ENCODE measurements around the gene ADTRP.
A peak's percentile ranks its signal among the peaks of the same experiment; 100 is the strongest.

Gene ADTRP, protein sequence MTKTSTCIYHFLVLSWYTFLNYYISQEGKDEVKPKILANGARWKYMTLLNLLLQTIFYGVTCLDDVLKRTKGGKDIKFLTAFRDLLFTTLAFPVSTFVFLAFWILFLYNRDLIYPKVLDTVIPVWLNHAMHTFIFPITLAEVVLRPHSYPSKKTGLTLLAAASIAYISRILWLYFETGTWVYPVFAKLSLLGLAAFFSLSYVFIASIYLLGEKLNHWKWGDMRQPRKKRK

DNA sequence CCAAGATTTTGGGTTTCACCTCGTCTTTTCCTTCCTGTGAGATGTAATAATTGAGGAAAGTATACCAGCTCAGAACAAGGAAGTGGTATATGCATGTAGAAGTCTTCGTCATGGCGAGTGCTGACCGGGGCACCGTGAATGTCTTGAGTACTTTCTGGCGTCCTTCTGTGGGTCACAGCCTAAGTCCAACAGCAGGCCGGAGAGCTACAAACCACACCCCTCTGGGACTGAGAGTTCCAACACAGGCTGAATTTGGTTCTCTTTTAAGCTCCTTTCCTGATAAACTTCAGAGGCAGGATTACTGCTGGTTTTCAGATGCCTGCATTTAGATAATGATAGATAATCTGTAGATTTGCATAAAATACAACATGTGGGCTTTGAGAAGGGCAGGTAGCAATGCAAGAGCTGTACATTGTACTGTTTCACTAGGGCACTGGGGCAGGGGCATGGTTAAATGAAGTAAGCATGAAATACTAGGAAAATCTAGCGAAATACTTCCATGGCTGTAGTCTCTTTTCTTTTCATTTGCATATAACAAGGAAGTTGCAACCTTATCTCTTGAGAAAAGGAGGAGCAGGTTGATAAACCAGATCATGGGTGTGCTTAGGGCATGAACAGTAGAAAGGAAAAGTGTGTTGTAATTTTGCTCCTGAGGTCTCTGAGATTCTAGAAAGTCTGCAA is at the start of gene ADTRP:
Gene ADTRP (minus strand): TSS at position 156 of the 681 bp plus-strand sequence. CDS start 44 bp downstream, at position 112.
- Histone ChIP-seq H3K9me3 (ENCODE audit: control insufficient read depth in 1 of 2, low read length in 2 of 2) (no peaks in the 10 kb centered on the region), H3K36me3 (ENCODE audit: control insufficient read depth in 1 of 2, insufficient read depth in 2 of 2, low read length in 2 of 2) (no peaks in the 10 kb centered on the region), H3K4me1 (ENCODE audit: control insufficient read depth in 1 of 2, insufficient read depth in 2 of 2, low read length in 2 of 2) (peaks cover 0 to 4% of the 10 kb centered on the region in 2 donors), H3K27ac (ENCODE audit: low read length) (peak within 1 kb of the TSS; percentile 74), H3K4me3 (ENCODE audit: low read depth in 1 of 2, low read length in 2 of 2) (peak within 1 kb of the TSS in 1 of 2 donors; percentile 52), H3K27me3 (ENCODE audit: low read depth, low read length) (no peaks in the 10 kb centered on the region)

DNA sequence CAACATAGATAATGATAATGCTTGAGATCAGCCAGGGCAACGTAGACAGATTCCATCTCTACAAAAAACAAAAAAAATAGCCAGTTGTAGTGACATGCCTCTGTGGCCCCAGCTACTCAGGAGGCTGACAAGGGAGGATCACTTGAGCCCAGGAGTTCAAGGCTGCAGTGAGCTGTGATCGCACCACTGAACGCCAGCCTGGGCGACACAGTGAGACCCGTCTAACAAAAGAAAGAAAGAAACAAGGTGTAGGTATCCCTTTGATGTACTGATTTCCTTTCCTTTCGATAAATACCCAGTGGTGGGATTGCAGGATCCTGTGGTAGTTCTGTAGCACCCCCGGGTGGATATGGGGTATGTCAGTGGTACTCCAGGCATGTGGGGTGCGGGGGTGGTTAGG is 48.2 kb upstream of the ADTRP start:
- Histone ChIP-seq H3K4me1 (ENCODE audit: control insufficient read depth in 1 of 2, insufficient read depth in 2 of 2, low read length in 2 of 2) (no peaks in the 10 kb centered on the region), H3K9me3 (ENCODE audit: control insufficient read depth in 1 of 2, low read length in 2 of 2) (no peaks in the 10 kb centered on the region), H3K27ac (ENCODE audit: low read length) (no peak overlapping the region), H3K27me3 (ENCODE audit: low read depth, low read length) (no peaks in the 10 kb centered on the region), H3K36me3 (ENCODE audit: control insufficient read depth in 1 of 2, insufficient read depth in 2 of 2, low read length in 2 of 2) (no peaks in the 10 kb centered on the region), H3K4me3 (ENCODE audit: low read depth in 1 of 2, low read length in 2 of 2) (no peak overlapping the region)

DNA sequence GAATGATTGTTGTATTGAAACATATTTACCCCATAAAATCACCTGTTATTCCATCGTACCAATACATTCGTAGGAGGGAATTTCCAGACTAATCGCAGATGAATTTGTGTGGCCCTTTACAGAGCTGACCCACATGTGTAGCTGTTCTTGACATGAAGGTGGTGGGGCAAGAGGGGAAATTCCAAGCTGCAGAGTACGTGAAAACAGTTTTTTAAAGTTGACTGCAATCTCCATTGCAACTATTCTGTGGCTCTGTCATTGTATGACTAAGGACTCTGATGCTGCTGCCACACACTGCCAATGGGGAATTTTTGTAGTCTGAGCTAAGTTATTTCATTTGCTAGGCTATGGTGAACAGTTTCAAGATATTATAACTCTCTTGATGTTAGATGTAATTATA is 46.4 kb upstream of the ADTRP start:
- Histone ChIP-seq H3K27ac (ENCODE audit: low read length) (no peak overlapping the region), H3K4me3 (ENCODE audit: low read depth in 1 of 2, low read length in 2 of 2) (no peak overlapping the region), H3K36me3 (ENCODE audit: control insufficient read depth in 1 of 2, insufficient read depth in 2 of 2, low read length in 2 of 2) (no peaks in the 10 kb centered on the region), H3K9me3 (ENCODE audit: control insufficient read depth in 1 of 2, low read length in 2 of 2) (no peaks in the 10 kb centered on the region), H3K4me1 (ENCODE audit: control insufficient read depth in 1 of 2, insufficient read depth in 2 of 2, low read length in 2 of 2) (no peaks in the 10 kb centered on the region), H3K27me3 (ENCODE audit: low read depth, low read length) (no peaks in the 10 kb centered on the region)

DNA sequence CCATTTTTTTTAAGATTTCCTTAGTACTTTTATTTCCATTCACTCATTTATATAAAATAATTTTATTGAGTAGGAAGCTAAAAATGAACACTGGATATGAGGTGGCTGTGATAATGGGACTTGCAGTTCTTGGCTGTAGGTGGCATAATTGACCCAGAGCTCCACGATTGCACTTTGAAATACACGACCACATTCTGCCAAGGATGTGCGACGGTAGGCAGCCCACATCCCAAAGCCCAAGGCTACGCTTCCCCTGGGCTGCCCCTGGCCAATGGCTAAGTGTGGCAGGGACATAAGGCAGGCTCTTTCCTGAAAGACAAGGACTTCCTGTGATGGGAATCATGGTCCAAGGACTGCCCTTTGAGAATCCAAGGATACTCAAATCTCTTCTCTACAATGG is 43.7 kb upstream of the ADTRP start:
- Histone ChIP-seq H3K4me3 (ENCODE audit: low read depth in 1 of 2, low read length in 2 of 2) (no peak overlapping the region), H3K9me3 (ENCODE audit: control insufficient read depth in 1 of 2, low read length in 2 of 2) (no peaks in the 10 kb centered on the region), H3K36me3 (ENCODE audit: control insufficient read depth in 1 of 2, insufficient read depth in 2 of 2, low read length in 2 of 2) (no peaks in the 10 kb centered on the region), H3K4me1 (ENCODE audit: control insufficient read depth in 1 of 2, insufficient read depth in 2 of 2, low read length in 2 of 2) (no peaks in the 10 kb centered on the region), H3K27me3 (ENCODE audit: low read depth, low read length) (no peaks in the 10 kb centered on the region), H3K27ac (ENCODE audit: low read length) (no peak overlapping the region)

DNA sequence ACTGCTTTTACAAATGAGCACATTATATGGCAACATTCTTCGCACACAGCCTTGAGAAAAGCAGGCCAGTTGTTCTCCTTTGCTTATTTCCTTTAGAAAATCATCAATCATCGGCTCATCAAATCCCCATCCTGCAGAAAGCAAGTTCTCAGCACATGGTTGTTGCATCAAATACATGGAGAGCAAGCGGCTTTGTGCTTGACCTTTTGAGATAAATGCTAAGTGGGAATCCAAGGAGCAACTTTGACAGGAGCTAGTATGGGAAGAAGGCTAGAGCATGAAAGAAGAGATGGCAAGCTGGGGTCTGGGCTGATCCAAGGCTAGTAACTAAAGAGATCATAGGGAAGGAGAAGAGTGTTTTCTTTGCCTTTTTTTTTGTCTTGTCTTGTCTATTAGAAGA is 43.2 kb upstream of the ADTRP start:
- H3K27me3 ChIP-seq (ENCODE audit: low read depth, low read length), result no peaks in the 10 kb centered on the region
- no peak overlapping the region for H3K27ac ChIP-seq (ENCODE audit: low read length)
- H3K4me3 ChIP-seq (ENCODE audit: low read depth in 1 of 2, low read length in 2 of 2), result no peak overlapping the region
- no peaks in the 10 kb centered on the region for H3K4me1 ChIP-seq (ENCODE audit: control insufficient read depth in 1 of 2, insufficient read depth in 2 of 2, low read length in 2 of 2)
- H3K9me3 ChIP-seq (ENCODE audit: control insufficient read depth in 1 of 2, low read length in 2 of 2), result no peaks in the 10 kb centered on the region
- no peaks in the 10 kb centered on the region for H3K36me3 ChIP-seq (ENCODE audit: control insufficient read depth in 1 of 2, insufficient read depth in 2 of 2, low read length in 2 of 2)

DNA sequence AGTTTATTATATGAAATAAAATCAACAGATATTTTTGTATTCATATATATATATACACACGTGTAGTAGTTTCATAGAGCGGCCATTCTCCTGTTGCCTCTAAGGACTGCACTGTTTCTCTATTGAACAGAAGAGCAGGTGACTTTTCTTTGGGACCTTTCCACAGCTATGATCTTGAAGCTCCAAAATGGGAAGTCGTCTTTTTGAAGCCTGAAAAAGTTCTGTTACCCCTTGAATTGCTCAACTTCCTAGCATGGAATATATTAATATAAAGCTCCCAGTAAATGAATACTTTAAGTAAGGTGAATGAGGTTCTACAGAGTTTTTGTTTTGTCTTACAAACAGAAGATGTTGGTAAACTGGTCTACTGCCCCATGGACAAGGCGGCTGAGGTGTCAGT is 42.2 kb upstream of the ADTRP start:
- Histone ChIP-seq H3K27me3 (ENCODE audit: low read depth, low read length) (no peaks in the 10 kb centered on the region), H3K9me3 (ENCODE audit: control insufficient read depth in 1 of 2, low read length in 2 of 2) (no peaks in the 10 kb centered on the region), H3K36me3 (ENCODE audit: control insufficient read depth in 1 of 2, insufficient read depth in 2 of 2, low read length in 2 of 2) (no peaks in the 10 kb centered on the region), H3K4me3 (ENCODE audit: low read depth in 1 of 2, low read length in 2 of 2) (no peak overlapping the region), H3K27ac (ENCODE audit: low read length) (no peak overlapping the region), H3K4me1 (ENCODE audit: control insufficient read depth in 1 of 2, insufficient read depth in 2 of 2, low read length in 2 of 2) (no peaks in the 10 kb centered on the region)

DNA sequence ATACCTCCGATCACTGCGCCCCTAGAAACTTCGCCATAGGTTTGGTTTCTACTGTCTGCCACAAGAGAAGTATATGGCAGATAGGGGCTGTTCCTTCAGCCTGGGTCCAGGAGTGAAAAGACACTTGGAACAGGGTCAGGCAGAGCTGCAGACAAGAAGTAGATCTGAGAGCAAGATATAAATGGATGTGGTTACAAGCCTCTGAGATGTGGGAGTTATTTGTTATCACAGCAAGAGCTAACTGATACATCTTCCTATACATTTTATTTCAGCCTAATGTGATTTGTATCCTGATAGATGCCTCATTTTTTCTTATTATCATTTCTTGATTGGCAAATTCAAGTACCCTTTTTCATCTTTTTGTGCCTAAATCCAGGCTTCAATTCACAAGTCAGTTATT is 40.9 kb upstream of the ADTRP start:
- H3K27ac ChIP-seq (ENCODE audit: low read length), result no peak overlapping the region
- H3K27me3 ChIP-seq (ENCODE audit: low read depth, low read length), result no peaks in the 10 kb centered on the region
- no peaks in the 10 kb centered on the region for H3K36me3 ChIP-seq (ENCODE audit: control insufficient read depth in 1 of 2, insufficient read depth in 2 of 2, low read length in 2 of 2)
- no peak overlapping the region for H3K4me3 ChIP-seq (ENCODE audit: low read depth in 1 of 2, low read length in 2 of 2)
- no peaks in the 10 kb centered on the region for H3K4me1 ChIP-seq (ENCODE audit: control insufficient read depth in 1 of 2, insufficient read depth in 2 of 2, low read length in 2 of 2)
- no peaks in the 10 kb centered on the region for H3K9me3 ChIP-seq (ENCODE audit: control insufficient read depth in 1 of 2, low read length in 2 of 2)

DNA sequence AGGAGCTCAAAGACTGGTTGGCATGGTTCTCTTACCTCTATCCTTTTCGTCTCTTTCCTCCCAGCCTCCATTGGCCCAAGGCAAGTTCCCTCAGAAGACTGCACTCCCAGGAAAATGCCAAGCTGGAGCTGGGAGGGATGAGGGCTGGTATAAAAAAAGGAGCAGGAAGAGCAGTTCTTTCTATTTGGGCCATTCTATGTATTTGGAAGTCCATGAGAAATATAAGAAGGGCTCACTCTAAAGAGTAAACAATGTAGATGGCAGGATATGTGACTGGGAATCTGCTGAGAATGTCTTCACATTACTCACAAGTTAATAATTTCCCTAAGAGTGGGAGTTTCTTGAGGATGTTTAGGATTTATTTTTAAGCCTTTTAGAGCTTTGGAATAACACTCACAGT is 36.6 kb upstream of the ADTRP start:
- no peaks in the 10 kb centered on the region for H3K27me3 ChIP-seq (ENCODE audit: low read depth, low read length)
- H3K27ac ChIP-seq (ENCODE audit: low read length), result no peak overlapping the region
- no peaks in the 10 kb centered on the region for H3K9me3 ChIP-seq (ENCODE audit: control insufficient read depth in 1 of 2, low read length in 2 of 2)
- H3K36me3 ChIP-seq (ENCODE audit: control insufficient read depth in 1 of 2, insufficient read depth in 2 of 2, low read length in 2 of 2), result no peaks in the 10 kb centered on the region
- no peak overlapping the region for H3K4me3 ChIP-seq (ENCODE audit: low read depth in 1 of 2, low read length in 2 of 2)
- H3K4me1 ChIP-seq (ENCODE audit: control insufficient read depth in 1 of 2, insufficient read depth in 2 of 2, low read length in 2 of 2), result peaks cover 6 to 7% of the 10 kb centered on the region in 2 donors

DNA sequence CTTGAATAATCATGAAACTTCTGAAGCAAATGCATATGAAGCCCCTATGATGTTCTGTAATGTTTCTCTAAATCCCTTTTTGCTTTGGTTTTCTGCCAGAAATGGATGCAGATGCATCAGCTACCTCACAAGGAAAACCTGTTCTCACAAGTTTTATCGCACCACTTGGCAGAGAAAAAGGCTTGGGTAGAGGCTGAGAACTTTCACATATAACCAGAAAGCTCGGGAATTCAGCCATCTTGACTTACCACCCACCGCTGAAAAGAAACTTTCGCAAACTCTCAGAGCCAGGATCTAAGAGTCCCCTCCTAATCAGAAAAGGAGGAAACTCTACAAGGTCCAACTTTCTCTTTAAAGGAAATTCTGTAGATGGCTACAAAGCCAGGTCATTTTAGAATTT is 36.2 kb upstream of the ADTRP start:
- H3K4me3 ChIP-seq (ENCODE audit: low read depth in 1 of 2, low read length in 2 of 2), result no peak overlapping the region
- no peaks in the 10 kb centered on the region for H3K9me3 ChIP-seq (ENCODE audit: control insufficient read depth in 1 of 2, low read length in 2 of 2)
- no peaks in the 10 kb centered on the region for H3K36me3 ChIP-seq (ENCODE audit: control insufficient read depth in 1 of 2, insufficient read depth in 2 of 2, low read length in 2 of 2)
- H3K27me3 ChIP-seq (ENCODE audit: low read depth, low read length), result no peaks in the 10 kb centered on the region
- H3K27ac ChIP-seq (ENCODE audit: low read length), result no peak overlapping the region
- H3K4me1 ChIP-seq (ENCODE audit: control insufficient read depth in 1 of 2, insufficient read depth in 2 of 2, low read length in 2 of 2), result peaks cover 10 to 11% of the 10 kb centered on the region in 2 donors

DNA sequence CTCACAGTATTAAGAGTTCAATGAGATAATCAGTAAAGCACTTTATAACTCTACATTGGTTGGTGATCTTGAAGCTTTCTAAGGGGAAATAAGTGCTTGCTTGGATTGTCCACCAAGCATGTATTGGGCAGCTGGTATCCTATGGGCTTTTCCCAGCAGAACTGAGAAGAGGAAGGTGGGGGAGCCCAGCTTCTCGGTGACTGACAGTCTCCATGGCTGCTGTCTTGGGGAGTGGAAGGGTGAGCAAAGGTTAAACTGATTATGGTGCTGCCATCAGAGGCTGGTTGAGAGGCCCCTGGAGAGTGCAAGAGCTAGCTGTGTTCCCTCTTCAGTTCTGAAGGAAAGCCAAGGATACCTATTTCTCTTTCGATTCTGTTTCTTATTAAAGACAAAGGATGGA is 35.5 kb upstream of the ADTRP start:
- H3K9me3 ChIP-seq (ENCODE audit: control insufficient read depth in 1 of 2, low read length in 2 of 2), result no peaks in the 10 kb centered on the region
- H3K4me3 ChIP-seq (ENCODE audit: low read depth in 1 of 2, low read length in 2 of 2), result no peak overlapping the region
- peaks cover 16 to 17% of the 10 kb centered on the region in 2 donors for H3K4me1 ChIP-seq (ENCODE audit: control insufficient read depth in 1 of 2, insufficient read depth in 2 of 2, low read length in 2 of 2)
- H3K27me3 ChIP-seq (ENCODE audit: low read depth, low read length), result no peaks in the 10 kb centered on the region
- no peaks in the 10 kb centered on the region for H3K36me3 ChIP-seq (ENCODE audit: control insufficient read depth in 1 of 2, insufficient read depth in 2 of 2, low read length in 2 of 2)
- no peak overlapping the region for H3K27ac ChIP-seq (ENCODE audit: low read length)

DNA sequence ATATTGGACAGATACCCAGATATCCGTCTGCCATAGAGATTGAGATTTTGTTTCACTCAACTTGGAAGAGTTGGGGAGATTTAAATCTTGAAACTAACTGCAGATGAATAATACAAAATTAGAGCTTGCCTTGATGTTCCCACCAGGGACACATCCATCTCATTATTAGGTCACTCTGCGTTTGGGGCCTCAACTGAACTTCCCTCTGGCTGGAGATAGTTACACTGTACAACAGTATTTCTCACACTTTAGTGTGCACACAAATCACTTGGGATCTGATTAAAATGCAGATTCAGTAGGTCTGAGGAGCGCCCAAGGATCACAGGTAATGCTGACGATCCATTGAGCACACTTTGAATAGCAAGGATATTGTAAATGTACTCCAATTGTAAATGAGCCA is 35.0 kb upstream of the ADTRP start:
- no peak overlapping the region for H3K27ac ChIP-seq (ENCODE audit: low read length)
- no peak overlapping the region for H3K4me3 ChIP-seq (ENCODE audit: low read depth in 1 of 2, low read length in 2 of 2)
- no peaks in the 10 kb centered on the region for H3K36me3 ChIP-seq (ENCODE audit: control insufficient read depth in 1 of 2, insufficient read depth in 2 of 2, low read length in 2 of 2)
- H3K9me3 ChIP-seq (ENCODE audit: control insufficient read depth in 1 of 2, low read length in 2 of 2), result no peaks in the 10 kb centered on the region
- H3K4me1 ChIP-seq (ENCODE audit: control insufficient read depth in 1 of 2, insufficient read depth in 2 of 2, low read length in 2 of 2), result peaks cover 16 to 19% of the 10 kb centered on the region in 2 donors
- no peaks in the 10 kb centered on the region for H3K27me3 ChIP-seq (ENCODE audit: low read depth, low read length)

DNA sequence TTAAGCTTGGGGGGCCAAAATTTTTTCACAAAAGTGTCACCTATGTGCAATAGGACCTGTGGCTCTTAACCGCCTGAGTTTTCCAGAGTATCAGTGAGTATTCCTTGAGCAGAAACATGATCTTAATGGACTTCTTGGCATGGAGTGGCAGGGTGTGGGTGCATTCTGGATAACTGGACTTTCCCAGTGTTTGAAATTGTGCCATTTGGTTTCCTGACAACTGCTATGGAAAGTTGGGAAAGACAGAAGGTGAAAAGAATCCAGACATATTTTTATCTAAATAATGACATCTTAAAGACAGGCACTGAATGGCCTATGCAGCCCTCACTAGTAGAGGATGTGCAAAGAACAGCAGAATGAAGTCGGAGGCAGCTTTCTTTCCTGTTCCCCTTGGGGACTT is 34.3 kb upstream of the ADTRP start:
- H3K4me1 ChIP-seq (ENCODE audit: control insufficient read depth in 1 of 2, insufficient read depth in 2 of 2, low read length in 2 of 2), result peaks cover 16 to 19% of the 10 kb centered on the region in 2 donors
- H3K36me3 ChIP-seq (ENCODE audit: control insufficient read depth in 1 of 2, insufficient read depth in 2 of 2, low read length in 2 of 2), result no peaks in the 10 kb centered on the region
- no peak overlapping the region for H3K4me3 ChIP-seq (ENCODE audit: low read depth in 1 of 2, low read length in 2 of 2)
- H3K27me3 ChIP-seq (ENCODE audit: low read depth, low read length), result no peaks in the 10 kb centered on the region
- H3K9me3 ChIP-seq (ENCODE audit: control insufficient read depth in 1 of 2, low read length in 2 of 2), result no peaks in the 10 kb centered on the region
- no peak overlapping the region for H3K27ac ChIP-seq (ENCODE audit: low read length)
